ENCODE data around the gene METTL4. TPM values are rescaled to one million over a fixed set of nuclear protein-coding genes. Genes with fewer than 3 reads are reported as not detected.
A peak's percentile ranks its signal among the peaks of the same experiment; 100 is the strongest.

The METTL4 gene
- total and polyA plus RNA-seq, 9 of the 15 experiments (the other 6 are each of a cell fraction or from before 2014, with no cell fraction given) = 7.9 to 32.8 (median 22.1) TPM

DNA sequence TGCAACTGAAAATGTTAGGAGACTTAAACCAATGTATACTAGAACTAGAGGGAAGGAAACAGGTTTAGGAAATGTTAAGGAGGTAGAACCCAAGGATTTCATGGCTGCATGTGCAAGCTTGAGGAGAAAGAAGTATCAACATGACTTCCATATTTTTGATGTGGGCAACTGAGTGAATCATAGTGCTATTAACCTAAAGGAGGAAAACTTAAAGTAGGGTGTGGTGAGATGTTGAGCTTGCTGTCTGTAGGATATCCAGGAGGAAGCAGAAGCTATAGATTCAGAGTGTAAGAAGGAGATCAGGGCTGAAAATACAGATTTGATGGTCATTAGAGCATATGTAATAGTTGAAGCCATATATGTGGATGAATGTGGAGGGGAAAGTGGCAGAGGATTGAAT is 31.5 kb upstream of the METTL4 start:
- DNase-seq (ENCODE audit: extremely low read depth in 1 of 4, low spot score in 3 of 4) = no peak
- no peak for ATAC-seq
- peaks cover 76% of the 10 kb centered on the region for H3K36me3 ChIP-seq (ENCODE audit: control insufficient read depth, insufficient read depth, low read length)
- no peak overlapping the region for H2AFZ ChIP-seq (ENCODE audit: low read depth, low read length)
- in situ Hi-C loops (cut with MboI) (no loop called here), intact Hi-C loops (cut with micrococcal nuclease) (no loop called here)
- H3K27me3 ChIP-seq (ENCODE audit: control insufficient read depth in 2 of 2, insufficient read depth in 2 of 2, low read length in 2 of 2) = no peaks in the 10 kb centered on the region
- no peak for FAIRE-seq
- POLR2A ChIA-PET = interaction anchor here (1.9 kb wide), 1 partner anchor 16 kb away, joined by 4 read pairs; no protein-coding TSS in a partner anchor
- H3K79me2 ChIP-seq (ENCODE audit: control insufficient read depth, insufficient read depth, low read length) = no peaks in the 10 kb centered on the region
- CTCF ChIA-PET (ENCODE audit: low intra/inter-chr PET ratio) = no interaction called here
- no peak overlapping the region for H3K27ac ChIP-seq (ENCODE audit: extremely low read depth, low read depth, low read length)
- no peak for TF ChIP-seq BRD9 (IDR thresholded peaks at IDR 0.05; ENCODE audit: low read depth, partially characterized antibody)
- 0 out of 2 replicates have a peak, but pooled peaks have one; percentile 21 for TF ChIP-seq SUPT5H (IDR thresholded peaks at IDR 0.05)
- no peak for TF ChIP-seq ZNF184 (CRISPR knock-in tag; IDR thresholded peaks at IDR 0.05)
- no peak overlapping the region for H3K9ac ChIP-seq (ENCODE audit: insufficient read depth in 1 of 2, low read depth in 2 of 2, low read length in 2 of 2)
- no peaks in the 10 kb centered on the region for H3K4me1 ChIP-seq (replicated peaks in 1 of 2; ENCODE audit: control insufficient read depth in 2 of 2, insufficient read depth in 2 of 2, low read length in 2 of 2)
- BruUV-seq (replicated peaks) = no TSS peak
- H3K4me2 ChIP-seq (ENCODE audit: insufficient read depth, low read length) = no peak overlapping the region
- no peak overlapping the region for H3K4me3 ChIP-seq
- no peaks in the 10 kb centered on the region for H3K9me3 ChIP-seq (replicated peaks; ENCODE audit: control insufficient read depth, insufficient read depth, low read depth, low read length)
- H4K20me1 ChIP-seq (replicated peaks; ENCODE audit: control insufficient read depth, insufficient read depth, low read length) = no peaks in the 10 kb centered on the region
- no peaks in the 10 kb centered on the region for H3K9me1 ChIP-seq (ENCODE audit: control insufficient read depth, insufficient read depth, low read length)

DNA sequence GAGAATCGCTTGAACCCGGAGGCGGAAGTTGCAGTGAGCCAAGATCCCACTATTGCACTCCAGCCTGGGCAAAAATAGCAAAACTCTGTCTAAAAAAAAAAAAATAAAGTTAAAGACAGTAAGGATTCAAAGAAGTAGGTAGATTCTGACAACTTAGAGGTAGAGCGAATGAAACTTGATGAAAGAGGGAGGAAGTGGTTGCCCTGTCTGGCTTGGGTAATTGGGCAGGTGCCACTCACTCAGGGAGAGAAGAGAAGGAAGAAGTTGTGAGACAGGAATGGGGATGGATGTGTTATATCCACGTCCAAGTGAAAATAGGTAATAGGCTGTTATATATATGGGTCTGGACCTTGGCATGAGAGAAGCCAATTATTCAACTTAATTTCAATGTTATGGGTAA is 26.3 kb upstream of the METTL4 start:
- POLR2A ChIA-PET = interaction anchor here (0.6 kb wide), 1 partner anchor 27 kb away, joined by 4 read pairs; no protein-coding TSS in a partner anchor
- BruUV-seq (replicated peaks) = no TSS peak

More for the DNA sequence above, 26.3 kb upstream of the METTL4 start:
- Histone ChIP-seq H3K4me1 (replicated peaks in 1 of 2; ENCODE audit: control insufficient read depth in 2 of 2, insufficient read depth in 2 of 2, low read length in 2 of 2) (no peaks in the 10 kb centered on the region), H3K79me2 (ENCODE audit: control insufficient read depth, insufficient read depth, low read length) (no peaks in the 10 kb centered on the region), H3K27me3 (ENCODE audit: control insufficient read depth in 2 of 2, insufficient read depth in 2 of 2, low read length in 2 of 2) (no peaks in the 10 kb centered on the region), H3K27ac (ENCODE audit: extremely low read depth, low read depth, low read length) (no peak overlapping the region), H2AFZ (ENCODE audit: low read depth, low read length) (no peak overlapping the region), H4K20me1 (replicated peaks; ENCODE audit: control insufficient read depth, insufficient read depth, low read length) (no peaks in the 10 kb centered on the region), H3K9me1 (ENCODE audit: control insufficient read depth, insufficient read depth, low read length) (no peaks in the 10 kb centered on the region), H3K9me3 (replicated peaks; ENCODE audit: control insufficient read depth, insufficient read depth, low read depth, low read length) (no peaks in the 10 kb centered on the region), H3K4me3 (no peak overlapping the region), H3K9ac (ENCODE audit: insufficient read depth in 1 of 2, low read depth in 2 of 2, low read length in 2 of 2) (no peak overlapping the region), H3K4me2 (ENCODE audit: insufficient read depth, low read length) (no peak overlapping the region), H3K36me3 (ENCODE audit: control insufficient read depth, insufficient read depth, low read length) (peaks cover 80% of the 10 kb centered on the region)
- CTCF ChIA-PET (ENCODE audit: low intra/inter-chr PET ratio) = no interaction called here
- DNase-seq (ENCODE audit: extremely low read depth in 1 of 4, low spot score in 3 of 4) (no peak), FAIRE-seq (no peak), ATAC-seq (peak; percentile 42; the same call in 1 of the 3 replicates)
- in situ Hi-C loops (cut with MboI) = no loop called here
- peak; percentile 51 for TF ChIP-seq POLR2A (conservative IDR thresholded peaks at IDR 0.05)
- no peak for TF ChIP-seq SIN3A (IDR thresholded peaks at IDR 0.05; ENCODE audit: borderline replicate concordance in 2 of 2, control insufficient read depth in 1 of 2, low read depth in 2 of 2, low read length in 2 of 2)
- TF ChIP-seq POLR2H (tag; IDR thresholded peaks at IDR 0.05; ENCODE audit: low read depth) = no peak
- peak; percentile 45; the same call in 1 of the 2 replicates for TF ChIP-seq SUPT5H (IDR thresholded peaks at IDR 0.05)
- peak; percentile 46 for TF ChIP-seq POLR2B (IDR thresholded peaks at IDR 0.05; ENCODE audit: low read depth, partially characterized antibody)
- WGBS (ENCODE audit: insufficient coverage, low coverage, missing lambda C conversion rate) = 98% methylated on average over 2 of the region's 5 CpGs
- intact Hi-C loops (cut with micrococcal nuclease) = no loop called here

Data from K562 (cell line).